ENCODE data around the gene FAM98B. TPM values are rescaled to one million over a fixed set of nuclear protein-coding genes. Genes with fewer than 3 reads are reported as not detected.

The FAM98B gene
- total RNA-seq, 1 experiment from 2014 or later = 17.8 TPM

DNA sequence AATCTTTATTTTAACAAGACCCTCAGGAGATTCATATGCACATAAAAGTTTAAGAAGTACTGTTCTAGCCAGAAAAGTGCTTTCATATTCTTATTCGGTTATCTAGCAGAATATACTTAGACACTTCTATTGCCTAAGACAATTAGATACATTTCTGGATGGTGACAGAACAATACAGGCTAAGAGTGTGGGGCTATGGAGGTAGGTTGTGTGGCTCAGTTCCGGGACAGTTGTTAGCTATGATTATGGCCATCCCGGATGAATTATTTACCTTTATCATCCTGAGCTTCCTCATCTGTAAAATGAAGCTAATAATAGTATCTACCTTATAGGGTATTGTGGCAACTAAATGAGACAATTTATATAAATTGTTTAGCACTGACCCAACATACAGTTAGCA, 6.6 kb downstream of the FAM98B start:
- no peak for DNase-seq (ENCODE audit: extremely low read depth, low read depth)

DNA sequence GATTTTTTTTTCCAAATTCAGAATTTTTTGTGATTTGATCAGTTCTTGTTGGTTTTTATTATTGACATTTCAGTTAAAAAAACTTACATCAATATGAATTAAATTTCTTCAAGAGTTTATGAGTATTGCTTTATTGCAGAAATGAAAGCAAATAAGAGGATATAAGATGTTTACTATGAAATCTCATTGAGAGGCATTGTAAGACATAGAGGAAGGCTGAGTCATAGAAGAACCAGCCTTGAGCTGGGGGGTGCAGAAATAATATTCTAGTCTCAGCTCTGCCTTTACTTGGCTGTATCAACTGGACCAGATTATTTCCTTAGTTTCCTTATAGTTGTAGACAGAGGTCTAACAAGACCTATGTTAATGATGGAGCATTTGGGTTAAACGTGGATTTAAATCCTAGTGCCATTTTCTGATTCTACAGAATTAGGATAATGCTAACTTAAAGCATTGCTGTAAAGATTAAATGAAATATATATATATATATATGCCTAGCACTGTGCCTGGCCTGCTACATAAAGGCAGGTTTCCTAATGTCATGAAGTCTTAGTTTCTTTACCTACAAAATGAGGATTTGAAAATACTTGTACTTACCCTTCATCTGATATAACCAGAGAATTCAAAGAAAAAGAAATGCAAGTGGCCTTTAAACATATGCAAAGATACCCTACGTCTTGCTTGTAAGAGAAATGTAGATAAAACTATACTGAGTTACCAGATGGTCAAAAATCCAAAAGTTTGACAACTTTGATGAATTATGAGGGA, 7.3 kb downstream of the FAM98B start:
- no peak for DNase-seq (ENCODE audit: extremely low read depth, low read depth)

DNA sequence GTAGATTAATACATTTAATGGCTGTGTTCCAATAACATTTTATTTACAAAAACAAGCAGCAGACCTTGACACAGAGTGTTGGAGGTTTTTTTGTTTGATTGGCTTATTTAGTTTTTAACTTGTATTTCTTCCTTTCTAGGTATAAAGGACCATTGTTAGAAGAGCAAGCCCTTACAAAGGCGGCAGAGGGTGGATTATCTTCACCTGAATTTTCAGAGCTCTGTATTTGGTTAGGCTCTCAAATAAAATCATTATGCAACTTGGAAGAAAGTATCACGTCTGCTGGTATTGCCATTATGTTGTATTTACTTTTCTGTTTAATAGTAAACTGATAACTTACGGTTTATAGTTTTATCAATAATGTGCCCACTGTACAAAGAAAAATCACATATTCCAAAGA, 10.0 kb downstream of the FAM98B start:
- no peak for DNase-seq (ENCODE audit: extremely low read depth, low read depth)

- DNase-seq (ENCODE audit: extremely low read depth, low read depth) = no peak
Observed at GRCh38 chr15:38464675-38465074, 10.7 kb downstream of the FAM98B start.

DNA sequence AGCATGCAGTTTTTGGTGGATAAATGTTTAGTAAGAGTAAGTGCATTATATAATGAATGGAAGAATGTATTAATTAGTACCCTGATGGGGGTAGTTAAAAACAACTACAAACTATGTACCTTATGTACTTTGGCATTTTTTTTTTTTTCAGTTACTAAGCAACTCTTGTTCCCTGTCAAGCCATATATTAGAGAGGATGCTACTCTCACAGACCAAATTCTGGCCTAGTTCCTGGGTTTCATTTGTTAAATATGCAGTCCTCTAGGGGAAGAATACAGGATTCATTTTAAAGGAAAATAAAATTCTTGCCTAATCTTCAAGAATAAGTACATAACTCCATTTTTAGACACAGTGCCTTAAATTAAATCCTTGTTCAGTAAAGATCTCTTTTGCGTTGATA, 16.9 kb downstream of the FAM98B start:
- DNase-seq (ENCODE audit: extremely low read depth, low read depth) = no peak

DNA sequence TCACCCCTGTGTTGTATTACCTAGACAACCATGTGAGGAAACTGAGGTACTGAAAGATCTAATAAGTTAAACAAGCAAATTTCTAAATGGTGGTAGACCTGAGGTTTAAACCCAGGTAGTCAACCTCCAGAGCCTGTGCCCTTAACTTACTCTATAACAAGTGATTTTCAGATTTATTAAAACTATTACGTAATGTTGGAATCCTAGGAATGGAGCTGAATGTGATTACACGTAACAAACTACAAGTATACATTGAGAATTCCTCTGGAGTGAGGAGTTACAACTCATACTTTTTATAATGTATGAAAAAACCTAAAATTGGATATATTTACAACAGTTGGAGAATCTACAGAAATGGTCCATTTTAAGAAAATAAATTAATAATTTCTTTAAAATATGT, 18.0 kb downstream of the FAM98B start:
- no peak for DNase-seq (ENCODE audit: extremely low read depth, low read depth)

GRCh38 chr15:38474155-38474757, 20.3 kb downstream of the FAM98B start:
- peak; percentile 54 for DNase-seq (ENCODE audit: extremely low read depth, low read depth)

- no peak for DNase-seq (ENCODE audit: extremely low read depth, low read depth)
Observed at GRCh38 chr15:38475361-38475760, 21.4 kb downstream of the FAM98B start.

GRCh38 chr15:38476120-38476519, 22.2 kb downstream of the FAM98B start:
- DNase-seq (ENCODE audit: extremely low read depth, low read depth) = no peak

GRCh38 chr15:38477637-38478036, 23.7 kb downstream of the FAM98B start:
- DNase-seq (ENCODE audit: extremely low read depth, low read depth) = no peak

GRCh38 chr15:38479266-38479665, 25.3 kb downstream of the FAM98B start:
- DNase-seq (ENCODE audit: extremely low read depth, low read depth) = no peak

GRCh38 chr15:38479756-38480155, 25.8 kb downstream of the FAM98B start:
- no peak for DNase-seq (ENCODE audit: extremely low read depth, low read depth)

DNA sequence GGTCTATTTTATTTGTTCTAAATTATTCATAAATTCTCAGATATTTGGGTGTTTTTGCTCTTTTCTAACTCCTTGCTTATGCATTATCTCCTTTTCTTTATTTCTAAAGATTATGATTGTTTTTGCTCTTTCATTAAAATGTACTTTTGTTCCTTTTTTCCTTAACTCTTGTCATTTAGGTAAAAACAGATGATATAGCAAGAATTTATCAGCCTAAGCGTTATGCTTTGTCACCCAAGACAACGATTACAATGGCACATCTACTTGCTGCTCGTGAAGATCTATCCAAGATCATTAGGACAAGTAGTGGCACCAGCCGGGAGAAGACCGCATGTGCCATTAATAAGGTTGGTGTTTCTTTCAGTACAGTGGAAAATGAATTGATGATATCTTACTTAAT, 27.2 kb downstream of the FAM98B start:
- DNase-seq (ENCODE audit: extremely low read depth, low read depth) = no peak

GRCh38 chr15:38481761-38482160, 27.8 kb downstream of the FAM98B start:
- DNase-seq (ENCODE audit: extremely low read depth, low read depth) = no peak

DNA sequence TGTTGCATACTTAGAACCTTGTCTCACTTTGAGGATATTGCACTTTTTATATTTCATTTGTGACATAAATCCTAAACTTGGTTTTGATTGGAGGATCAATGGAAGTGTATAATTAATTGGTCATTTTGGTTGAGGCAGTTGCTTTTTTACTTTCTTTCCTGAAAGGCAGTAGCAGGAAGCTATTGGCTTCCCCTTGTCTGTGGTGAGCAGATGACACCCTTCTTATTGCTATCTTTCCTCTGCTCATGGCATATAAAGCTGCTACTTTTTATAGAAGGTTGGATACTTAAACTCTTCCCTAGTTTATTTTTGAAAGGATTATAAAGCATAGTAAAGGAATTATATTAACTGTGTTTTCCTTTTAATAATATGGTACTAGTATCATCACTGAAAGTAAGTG, 28.6 kb downstream of the FAM98B start:
- no peak for DNase-seq (ENCODE audit: extremely low read depth, low read depth)

- no peak for DNase-seq (ENCODE audit: extremely low read depth, low read depth)
Observed at GRCh38 chr15:38486936-38487335, 33.0 kb downstream of the FAM98B start.

DNA sequence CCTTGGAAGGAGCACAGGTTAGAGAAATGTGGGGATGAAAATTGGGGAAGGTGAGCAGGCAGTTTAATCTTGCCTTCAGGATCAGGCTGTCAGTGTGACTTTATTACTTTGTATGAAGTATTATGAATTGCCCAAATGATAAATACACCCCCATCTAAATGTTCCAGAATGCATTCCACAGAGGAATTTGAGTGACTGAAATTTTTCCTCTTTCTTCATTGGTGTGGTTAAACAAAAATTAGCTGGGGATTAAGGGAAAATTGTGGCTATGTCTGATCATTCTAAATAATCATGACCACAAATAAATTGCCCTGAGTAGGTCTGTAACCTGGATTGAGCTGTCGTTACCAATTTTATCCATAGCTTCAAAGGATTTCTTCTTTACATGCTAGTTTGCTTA, 33.5 kb downstream of the FAM98B start:
- no peak for DNase-seq (ENCODE audit: extremely low read depth, low read depth)

DNA sequence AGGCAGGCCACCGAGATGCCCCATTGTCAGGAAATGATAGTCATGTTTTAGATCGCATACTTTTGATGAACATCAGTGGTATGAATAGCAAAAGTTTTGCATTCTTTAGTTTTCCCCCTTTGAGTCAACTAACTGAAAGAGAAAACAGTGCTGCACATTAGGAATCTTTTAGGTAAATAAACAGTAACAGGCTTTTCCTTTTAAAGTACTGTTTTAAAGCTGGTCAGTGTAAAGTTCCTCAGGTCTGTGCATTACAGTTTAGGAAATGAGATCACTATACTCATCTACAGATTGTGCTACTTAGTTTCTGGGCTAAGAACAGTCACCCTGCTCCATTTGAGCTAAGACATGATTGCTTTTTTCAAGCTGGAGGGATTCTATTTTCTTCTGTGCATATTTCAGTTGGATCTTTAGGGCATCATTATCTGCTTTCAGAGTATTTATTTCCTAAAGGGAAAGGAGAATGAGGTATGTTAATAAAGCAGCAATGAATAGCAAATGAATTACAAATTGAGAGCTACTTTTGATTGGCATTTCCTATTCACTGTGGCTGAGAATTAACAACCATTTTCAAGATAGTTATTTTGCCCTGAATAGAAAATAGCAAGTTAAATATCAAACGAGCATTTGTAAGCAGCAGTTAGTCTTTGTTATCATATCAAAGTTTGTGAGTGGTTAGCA, 36.5 kb downstream of the FAM98B start:
- no peak for DNase-seq (ENCODE audit: extremely low read depth, low read depth)

GRCh38 chr15:38496151-38496550, 42.2 kb downstream of the FAM98B start:
- no peak for DNase-seq (ENCODE audit: extremely low read depth, low read depth)

DNA sequence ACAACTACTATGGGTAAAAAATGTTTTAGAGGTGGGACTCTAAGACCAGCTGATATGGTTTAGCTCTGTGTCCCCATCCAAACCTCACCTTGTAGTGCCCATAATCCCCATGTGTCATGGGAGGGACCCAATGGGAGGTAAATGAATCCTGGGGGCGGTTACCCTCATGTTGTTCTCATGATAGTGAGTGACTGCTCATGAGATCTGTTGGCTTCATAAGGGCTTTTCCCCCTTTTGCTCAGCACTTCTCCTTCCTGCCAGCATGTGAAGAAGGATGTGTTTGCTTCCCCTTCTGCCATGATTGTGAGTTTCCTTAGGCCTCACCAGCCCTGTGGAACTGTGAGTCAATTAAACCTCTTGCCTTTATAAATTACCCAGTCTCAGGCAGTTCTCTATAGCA, 45.7 kb downstream of the FAM98B start:
- DNase-seq (ENCODE audit: extremely low read depth, low read depth) = no peak

- DNase-seq (ENCODE audit: extremely low read depth, low read depth) = no peak
Observed at GRCh38 chr15:38503496-38503895, 49.6 kb downstream of the FAM98B start.

All from NCI-H460 (cell line).